ENCODE measurements around the gene C12orf50. TPM values are rescaled to one million over a fixed set of nuclear protein-coding genes. Genes with fewer than 3 reads are reported as not detected.

C12orf50 gene
- total and polyA plus RNA-seq, 2 donors (not counting 1 experiment from before 2014, with no cell fraction given), result 0.07 to 0.10 TPM

- Histone ChIP-seq H3K79me2 (ENCODE audit: control insufficient read depth, insufficient read depth, low read length) (no peaks in the 10 kb centered on the region), H3K9ac (ENCODE audit: low read length) (no peak overlapping the region), H3K27ac (ENCODE audit: low read length in 2 of 2) (no peak overlapping the region), H3K27me3 (replicated peaks in 1 of 4; ENCODE audit: control extremely low read depth in 1 of 4, control insufficient read depth in 3 of 4, insufficient read depth in 4 of 4, low read length in 3 of 4) (no peaks in the 10 kb centered on the region), H2AFZ (ENCODE audit: insufficient read depth, low read depth, low read length, poor library complexity, severe bottlenecking) (no peak overlapping the region), H3K36me3 (replicated peaks in 1 of 2; ENCODE audit: control extremely low read depth in 1 of 2, control insufficient read depth in 1 of 2, extremely low read depth in 1 of 2, insufficient read depth in 2 of 2, low read length in 1 of 2) (no peaks in the 10 kb centered on the region), H3K4me2 (replicated peaks; ENCODE audit: low read depth, low read length, poor library complexity, severe bottlenecking) (no peak overlapping the region), H3K4me3 (ENCODE audit: control extremely low read depth in 1 of 5, extremely low read depth in 1 of 5, insufficient read depth in 1 of 5, low read depth in 2 of 5, low read length in 4 of 5) (no peak overlapping the region), H3K4me1 (ENCODE audit: control insufficient read depth in 2 of 2, insufficient read depth in 2 of 2, low read length in 2 of 2) (no peaks in the 10 kb centered on the region), H4K20me1 (ENCODE audit: control insufficient read depth, insufficient read depth, low read length, poor library complexity, severe bottlenecking) (no peaks in the 10 kb centered on the region), H3K9me3 (ENCODE audit: control extremely low read depth in 1 of 3, control insufficient read depth in 2 of 3, insufficient read depth in 1 of 3, low read length in 2 of 3) (no peaks in the 10 kb centered on the region)
- no peaks in the 10 kb centered on the region for H3K9me3 Mint-ChIP-seq (ENCODE audit: insufficient read depth)
- no peak for TF ChIP-seq EZH2 (IDR thresholded peaks at IDR 0.05; ENCODE audit: borderline replicate concordance, insufficient read depth, low read depth, low read length, poor library complexity, severe bottlenecking)
- TF ChIP-seq, protein P1, sequence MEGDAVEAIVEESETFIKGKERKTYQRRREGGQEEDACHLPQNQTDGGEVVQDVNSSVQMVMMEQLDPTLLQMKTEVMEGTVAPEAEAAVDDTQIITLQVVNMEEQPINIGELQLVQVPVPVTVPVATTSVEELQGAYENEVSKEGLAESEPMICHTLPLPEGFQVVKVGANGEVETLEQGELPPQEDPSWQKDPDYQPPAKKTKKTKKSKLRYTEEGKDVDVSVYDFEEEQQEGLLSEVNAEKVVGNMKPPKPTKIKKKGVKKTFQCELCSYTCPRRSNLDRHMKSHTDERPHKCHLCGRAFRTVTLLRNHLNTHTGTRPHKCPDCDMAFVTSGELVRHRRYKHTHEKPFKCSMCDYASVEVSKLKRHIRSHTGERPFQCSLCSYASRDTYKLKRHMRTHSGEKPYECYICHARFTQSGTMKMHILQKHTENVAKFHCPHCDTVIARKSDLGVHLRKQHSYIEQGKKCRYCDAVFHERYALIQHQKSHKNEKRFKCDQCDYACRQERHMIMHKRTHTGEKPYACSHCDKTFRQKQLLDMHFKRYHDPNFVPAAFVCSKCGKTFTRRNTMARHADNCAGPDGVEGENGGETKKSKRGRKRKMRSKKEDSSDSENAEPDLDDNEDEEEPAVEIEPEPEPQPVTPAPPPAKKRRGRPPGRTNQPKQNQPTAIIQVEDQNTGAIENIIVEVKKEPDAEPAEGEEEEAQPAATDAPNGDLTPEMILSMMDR (IDR thresholded peaks at IDR 0.05), result peak; percentile 63
- H3K4me1 Mint-ChIP-seq, result no peaks in the 10 kb centered on the region
- no peak overlapping the region for H3K4me3 Mint-ChIP-seq
- CTCF ChIA-PET, result no interaction called here
- 8% methylated on average over 5 of the region's 8 CpGs for WGBS (ENCODE audit: insufficient coverage)
- DNase-seq, result peak; percentile 44
- intact Hi-C loops (cut with micrococcal nuclease), result no loop called here
- POLR2A ChIA-PET, result no interaction called here
- peaks cover 9% of the 10 kb centered on the region for H3K27me3 Mint-ChIP-seq
- no peak overlapping the region for H3K27ac Mint-ChIP-seq
- ATAC-seq (ENCODE audit: low read depth), result no peak
Measured at GRCh38 chr12:87995581-87996178, 33.5 kb downstream of the C12orf50 start.

DNA sequence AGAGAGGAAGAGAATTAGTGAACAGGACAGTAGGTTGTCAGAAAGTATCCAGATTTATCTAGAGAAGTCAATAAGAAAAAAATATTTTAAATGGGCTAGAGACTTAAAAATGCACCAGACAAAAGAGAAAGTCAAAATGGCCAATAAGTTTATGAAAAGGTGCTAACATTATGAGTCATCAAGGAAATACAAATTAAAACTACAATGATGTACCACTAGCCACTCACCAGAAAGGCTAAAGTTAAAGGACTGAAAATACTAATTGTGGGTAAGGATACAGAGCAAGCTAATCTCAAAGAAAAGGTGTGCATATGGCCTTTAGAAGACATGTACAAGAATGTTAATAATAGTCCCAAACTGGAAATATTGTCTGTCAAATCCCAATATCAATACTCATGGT lies 37.7 kb downstream of the C12orf50 start:
- no peak overlapping the region for H3K27ac ChIP-seq (ENCODE audit: low read length in 2 of 2)
- no peaks in the 10 kb centered on the region for H3K9me3 ChIP-seq (ENCODE audit: control extremely low read depth in 1 of 3, control insufficient read depth in 2 of 3, insufficient read depth in 1 of 3, low read length in 2 of 3)
- peaks cover 0 to 8% (median 0%) of the 10 kb centered on the region in 4 experiments for H3K27me3 ChIP-seq (replicated peaks in 1 of 4; ENCODE audit: control extremely low read depth in 1 of 4, control insufficient read depth in 3 of 4, insufficient read depth in 4 of 4, low read length in 3 of 4)
- TF ChIP-seq, protein P1 (IDR thresholded peaks at IDR 0.05), result no peak
- no peak for TF ChIP-seq EZH2 (IDR thresholded peaks at IDR 0.05; ENCODE audit: borderline replicate concordance, insufficient read depth, low read depth, low read length, poor library complexity, severe bottlenecking)
- CTCF ChIA-PET, result no interaction called here
- no peak overlapping the region for H3K4me2 ChIP-seq (replicated peaks; ENCODE audit: low read depth, low read length, poor library complexity, severe bottlenecking)
- no peak overlapping the region for H2AFZ ChIP-seq (ENCODE audit: insufficient read depth, low read depth, low read length, poor library complexity, severe bottlenecking)
- no peak overlapping the region for H3K4me3 Mint-ChIP-seq
- no peak for ATAC-seq (ENCODE audit: low read depth)
- H4K20me1 ChIP-seq (ENCODE audit: control insufficient read depth, insufficient read depth, low read length, poor library complexity, severe bottlenecking), result no peaks in the 10 kb centered on the region
- H3K36me3 ChIP-seq (replicated peaks in 1 of 2; ENCODE audit: control extremely low read depth in 1 of 2, control insufficient read depth in 1 of 2, extremely low read depth in 1 of 2, insufficient read depth in 2 of 2, low read length in 1 of 2), result no peaks in the 10 kb centered on the region
- intact Hi-C loops (cut with micrococcal nuclease), result no loop called here
- POLR2A ChIA-PET, result no interaction called here
- peaks cover 9% of the 10 kb centered on the region for H3K27me3 Mint-ChIP-seq
- no peaks in the 10 kb centered on the region for H3K9me3 Mint-ChIP-seq (ENCODE audit: insufficient read depth)
- H3K79me2 ChIP-seq (ENCODE audit: control insufficient read depth, insufficient read depth, low read length), result no peaks in the 10 kb centered on the region
- no peak overlapping the region for H3K4me3 ChIP-seq (ENCODE audit: control extremely low read depth in 1 of 5, extremely low read depth in 1 of 5, insufficient read depth in 1 of 5, low read depth in 2 of 5, low read length in 4 of 5)
- DNase-seq, result no peak
- H3K27ac Mint-ChIP-seq, result no peak overlapping the region
- no peaks in the 10 kb centered on the region for H3K4me1 Mint-ChIP-seq
- H3K4me1 ChIP-seq (ENCODE audit: control insufficient read depth in 2 of 2, insufficient read depth in 2 of 2, low read length in 2 of 2), result no peaks in the 10 kb centered on the region
- H3K9ac ChIP-seq (ENCODE audit: low read length), result no peak overlapping the region

All from B cell (primary cell).